HepG2 (cell line): ENCODE results near the gene CD9. TPM values are rescaled to one million over a fixed set of nuclear protein-coding genes. Genes with fewer than 3 reads are reported as not detected.

Experiments used
- ATAC-seq: fragments of 200-7000 bp; cut with Tn5 transposase; 3 replicates; pipeline ENCODE4 v1.9.1; 2020; ENCODE audit warnings: mild to moderate bottlenecking, moderate library complexity
- BruUV-seq: library from RNA; stranded (reverse); fragments of 400-500 nt; replicated peaks from 2 replicates; lab custom pipeline; 2021; lab: Mats Ljungman, UMichigan
- CTCF ChIA-PET: fragments of 300-600 bp; formaldehyde crosslinking; extraction: SDS; loops from one replicate; lab custom pipeline; 2021; ENCODE audit warnings: low total read pairs, inconsistent platforms, low intra/inter-chr PET ratio; lab: Yijun Ruan, JAX
- POLR2A ChIA-PET: fragments of 350-600 bp; sonication (Branson Sonifier 250); formaldehyde crosslinking; loops from one replicate; lab custom pipeline; 2020; ENCODE audit warnings: antibody characterized with exemption, inconsistent platforms; lab: Yijun Ruan, JAX
- DNase-seq: peaks from one replicate; pipeline ENCODE4 v3.0.0-alpha.2; 2015; ENCODE audit warnings: low spot score
- FAIRE-seq: peaks from 3 replicates; lab custom pipeline; 2011; peaks lifted over from hg19 to GRCh38; lab: Jason Lieb, UNC
- H2AFZ ChIP-seq: one replicate; pipeline ENCODE4 v1.6.1; 2011; ENCODE audit warnings: low read length, inconsistent platforms
- H3K27ac ChIP-seq: fragments of 300-600 bp; 3 replicates; pipeline ENCODE4 v1.8.0; 2011; ENCODE audit warnings: mixed run types, mild to moderate bottlenecking, mixed read lengths, low read length, inconsistent platforms; ENCODE audit not compliant: insufficient read depth; ENCODE audit errors: extremely low read length
- H3K27me3 ChIP-seq, 2 experiments: fragments of 200-600 bp in 1 of 2; 2 replicates in 1 of 2; 3 replicates in 1 of 2; pipeline versions ENCODE4 v1.6.0 to v1.8.0; 2011; ENCODE audit warnings: low read length in 2 of 2, mild to moderate bottlenecking in 2 of 2, moderate library complexity in 2 of 2, inconsistent platforms in 1 of 2; ENCODE audit not compliant: insufficient read depth in 2 of 2, control insufficient read depth in 1 of 2
- H3K36me3 ChIP-seq, 2 experiments: fragments of 200-600 bp in 1 of 2; replicated peaks in 1 of 2; 2 replicates in 1 of 2; 3 replicates in 1 of 2; pipeline versions ENCODE4 v1.5.1 to v1.8.0; 2011; ENCODE audit warnings: low read length in 2 of 2, inconsistent platforms in 1 of 2; ENCODE audit not compliant: insufficient read depth in 2 of 2, control insufficient read depth in 1 of 2
- H3K4me1 ChIP-seq: 2 replicates; pipeline ENCODE4 v1.5.1; 2012; ENCODE audit warnings: low read length, inconsistent platforms; ENCODE audit not compliant: insufficient read depth
- H3K4me2 ChIP-seq: 2 replicates; pipeline ENCODE4 v1.6.0; 2011; ENCODE audit warnings: low read depth, low read length, inconsistent platforms
- H3K4me3 ChIP-seq, 3 experiments: fragments of 200-600 bp in 1 of 3; sonication (generic), shearing (Covaris generic) in 1 of 3; replicated peaks in 1 of 3; 2 replicates each; pipeline ENCODE4 v1.5.1; 2011 to 2016; ENCODE audit warnings: low read length in 3 of 3, inconsistent platforms in 2 of 3, low read depth in 2 of 3, mild to moderate bottlenecking in 2 of 3, control low read depth in 1 of 3, mixed read lengths in 1 of 3; ENCODE audit not compliant: insufficient read depth in 1 of 3
- H3K79me2 ChIP-seq: one replicate; pipeline ENCODE4 v1.6.1; 2011; ENCODE audit warnings: low read length, inconsistent platforms; ENCODE audit not compliant: insufficient read depth
- H3K9ac ChIP-seq: 2 replicates; pipeline ENCODE4 v1.6.0; 2011; ENCODE audit warnings: mild to moderate bottlenecking, low read depth, low read length, inconsistent platforms; ENCODE audit not compliant: insufficient read depth
- H3K9me3 ChIP-seq: 2 replicates; pipeline ENCODE4 v1.5.1; 2012; ENCODE audit warnings: mild to moderate bottlenecking, low read length
- H4K20me1 ChIP-seq: 2 replicates; pipeline ENCODE4 v1.6.0; 2011; ENCODE audit warnings: inconsistent platforms, mild to moderate bottlenecking, low read length, moderate library complexity; ENCODE audit not compliant: insufficient read depth
- CEBPG ChIP-seq: IDR thresholded peaks from 2 replicates; pipeline ENCODE4 v1.6.1; 2016
- FOSL2 ChIP-seq: sonication (generic); formaldehyde crosslinking; IDR thresholded peaks from 2 replicates; pipeline ENCODE4 v1.4.0; 2020; ENCODE audit warnings: missing genetic modification reagents
- HOXD1 ChIP-seq: sonication (generic); formaldehyde crosslinking; IDR thresholded peaks from 2 replicates; pipeline ENCODE4 v1.5.0; 2020; ENCODE audit warnings: missing genetic modification reagents
- SMAD3 ChIP-seq: sonication (generic); formaldehyde crosslinking; IDR thresholded peaks from 2 replicates; pipeline ENCODE4 v1.4.0; 2020; ENCODE audit warnings: missing genetic modification reagents
- ZGPAT ChIP-seq: IDR thresholded peaks from 2 replicates; pipeline ENCODE4 v1.6.1; 2016; ENCODE audit warnings: mild to moderate bottlenecking
- ZNF138 ChIP-seq: sonication (generic); formaldehyde crosslinking; IDR thresholded peaks from 2 replicates; pipeline ENCODE4 v1.5.0; 2020; ENCODE audit warnings: mild to moderate bottlenecking, low read depth, missing genetic modification reagents
- ZNF674 ChIP-seq: sonication (generic); formaldehyde crosslinking; IDR thresholded peaks from 2 replicates; pipeline ENCODE4 v1.5.0; 2020; ENCODE audit warnings: low read depth, mild to moderate bottlenecking, missing genetic modification reagents
- ZNF879 ChIP-seq: sonication (generic); formaldehyde crosslinking; IDR thresholded peaks from 2 replicates; pipeline ENCODE4 v1.8.1; 2023; ENCODE audit warnings: missing genetic modification reagents
- WGBS: methylation state at CpG from one replicate; pipeline ENCODE4 v1.1.6; 2017; ENCODE audit warnings: low lambda C conversion rate; 5-methylcytosine and 5-hydroxymethylcytosine counted together
- in situ Hi-C: cut with HindIII; loops from 2 replicates; pipeline ENCODE4 v1.10.0; 2017; ENCODE audit warnings: low pct_unique_long_range_greater_than_20kb; ENCODE audit not compliant: extremely low pct_ligation_motif_present
- intact Hi-C: fragments of 100-400 bp; cut with micrococcal nuclease; formaldehyde crosslinking; loops from one replicate; pipeline ENCODE4 v1.10.0; 2022; ENCODE audit not compliant: unreplicated experiment
- polyA plus RNA-seq, 8 experiments: library from polyadenylated mRNA; depleted of rRNA in 3 of 8; stranded (reverse) in 7 of 8; unstranded in 1 of 8; fragments of >200 nt; fragmentation: Illumina TruSeq in 4 of 8; extraction: Trizol in 4 of 8; gene quantifications; 2 replicates each; pipeline versions ENCODE4 v1.2.1 to v1.2.3, GENCODE V29; 2011 to 2016; ENCODE audit warnings: low read depth in 4 of 8, missing spikeins in 1 of 8, mixed read lengths in 1 of 8; ENCODE audit not compliant: insufficient read depth in 1 of 8
- total RNA-seq, 5 experiments: library from RNA; depleted of rRNA; stranded (reverse); fragments of >200 nt; fragmentation: Illumina TruSeq; extraction: Trizol; gene quantifications; 2 replicates each; pipeline ENCODE4 v1.2.3, GENCODE V29; 2016; ENCODE audit warnings: low read depth in 1 of 5

Gene CD9
- total and polyA plus RNA-seq, 2 of the 13 experiments (the other 11 are each of a cell fraction or from before 2014, with no cell fraction given), result 5.8 to 38.3 TPM

GRCh38 chr12:6171409-6172015 is 28.7 kb upstream of the CD9 start:
- no peak for DNase-seq
- FAIRE-seq, result no peak
- peaks cover 0 to 34% of the 10 kb centered on the region in 2 experiments for H3K27me3 ChIP-seq
- no peak for ATAC-seq
- H3K4me2 ChIP-seq, result no peak overlapping the region
- no peak overlapping the region for H3K4me3 ChIP-seq
- intact Hi-C loops (no loop called here), in situ Hi-C loops (no loop called here)
- no TSS peak for BruUV-seq
- H3K9me3 ChIP-seq, result no peaks in the 10 kb centered on the region
- WGBS, result 74% methylated on average over 17 of the region's 21 CpGs
- no peak overlapping the region for H3K27ac ChIP-seq
- no peak overlapping the region for H3K9ac ChIP-seq
- H2AFZ ChIP-seq, result no peak overlapping the region
- H3K79me2 ChIP-seq, result no peaks in the 10 kb centered on the region
- no peak for TF ChIP-seq FOSL2 (CRISPR knock-in tag)
- no peak for TF ChIP-seq CEBPG
- no peak for TF ChIP-seq SMAD3 (CRISPR knock-in tag)
- TF ChIP-seq ZNF879, result no peak
- no peak for TF ChIP-seq HOXD1 (CRISPR knock-in tag)
- no peaks in the 10 kb centered on the region for H3K36me3 ChIP-seq
- CTCF ChIA-PET, result no interaction called here
- no peaks in the 10 kb centered on the region for H4K20me1 ChIP-seq
- POLR2A ChIA-PET, result interaction anchor here (2.2 kb wide), 1 partner anchor 11 kb away, joined by 7 read pairs; no protein-coding TSS in a partner anchor
- H3K4me1 ChIP-seq, result peaks cover 9% of the 10 kb centered on the region; the same call in 1 of the 2 replicates

GRCh38 chr12:6172086-6172485 is 28.1 kb upstream of the CD9 start:
- Histone ChIP-seq H2AFZ (no peak overlapping the region), H3K27ac (no peak overlapping the region), H4K20me1 (no peaks in the 10 kb centered on the region), H3K9me3 (no peaks in the 10 kb centered on the region), H3K27me3 (peaks cover 0 to 34% of the 10 kb centered on the region in 2 experiments), H3K4me2 (no peak overlapping the region), H3K4me1 (peaks cover 9% of the 10 kb centered on the region; the same call in 1 of the 2 replicates), H3K79me2 (no peaks in the 10 kb centered on the region), H3K4me3 (no peak overlapping the region), H3K9ac (no peak overlapping the region)
- intact Hi-C loops, result no loop called here
- no peak for FAIRE-seq
- 54% methylated on average over 11 of the region's 15 CpGs for WGBS
- DNase-seq, result no peak
- CTCF ChIA-PET, result no interaction called here
- no TSS peak for BruUV-seq
- in situ Hi-C loops, result no loop called here
- TF ChIP-seq ZNF138 (CRISPR knock-in tag) (no peak), ZNF674 (CRISPR knock-in tag) (no peak), ZGPAT (CRISPR knock-in tag) (no peak)
- TF ChIP-seq, all 625 proteins: peak for 0
- POLR2A ChIA-PET, result interaction anchor here (2.2 kb wide), 1 partner anchor 10 kb away, joined by 7 read pairs; no protein-coding TSS in a partner anchor
- no peaks in the 10 kb centered on the region for H3K36me3 ChIP-seq
- no peak for ATAC-seq
